HEK293 (cell line): ENCODE data around the gene ITFG2.

Experiments
- IKZF3 ChIP-seq: fragments of 450-650 bp; IDR thresholded peaks from 2 replicates; pipeline ENCODE4 v1.5.0; 2018; ENCODE audit warnings: missing biosample characterization, mild to moderate bottlenecking, missing genetic modification characterization, moderate library complexity
- ZBTB48 ChIP-seq: fragments of 450-650 bp; formaldehyde crosslinking; IDR thresholded peaks from 2 replicates; pipeline ENCODE4 v1.5.1; 2016; ENCODE audit warnings: missing biosample characterization, missing genetic modification characterization
- ZFP41 ChIP-seq: fragments of 450-650 bp; formaldehyde crosslinking; IDR thresholded peaks from 2 replicates; pipeline ENCODE4 v1.5.1; 2016; ENCODE audit warnings: missing biosample characterization, missing genetic modification characterization, borderline replicate concordance
- ZNF10 ChIP-seq: fragments of 450-650 bp; formaldehyde crosslinking; IDR thresholded peaks from 2 replicates; pipeline ENCODE4 v1.5.1; 2017; ENCODE audit warnings: missing biosample characterization, missing genetic modification characterization
- ZNF133 ChIP-seq: fragments of 450-650 bp; formaldehyde crosslinking; IDR thresholded peaks from 2 replicates; pipeline ENCODE4 v1.5.1; 2016; ENCODE audit warnings: missing biosample characterization, missing genetic modification characterization
- ZNF221 ChIP-seq: fragments of 450-650 bp; formaldehyde crosslinking; IDR thresholded peaks from 2 replicates; pipeline ENCODE4 v1.5.1; 2017; ENCODE audit warnings: missing biosample characterization, missing genetic modification characterization, borderline replicate concordance
- ZNF350 ChIP-seq: fragments of 450-650 bp; formaldehyde crosslinking; IDR thresholded peaks from 2 replicates; pipeline ENCODE4 v1.5.0; 2017; ENCODE audit warnings: missing biosample characterization, mild to moderate bottlenecking, missing genetic modification characterization
- ZNF394 ChIP-seq: fragments of 450-650 bp; formaldehyde crosslinking; IDR thresholded peaks from 2 replicates; pipeline ENCODE4 v1.5.1; 2016; ENCODE audit warnings: missing biosample characterization, missing genetic modification characterization, mild to moderate bottlenecking, moderate library complexity, borderline replicate concordance
- ZNF426 ChIP-seq: fragments of 450-650 bp; formaldehyde crosslinking; IDR thresholded peaks from 2 replicates; pipeline ENCODE4 v1.5.1; 2017; ENCODE audit warnings: missing biosample characterization, missing genetic modification characterization, mild to moderate bottlenecking, inconsistent platforms, moderate library complexity
- ZNF501 ChIP-seq: fragments of 450-650 bp; formaldehyde crosslinking; IDR thresholded peaks from 2 replicates; pipeline ENCODE4 v1.5.1; 2016; ENCODE audit warnings: missing biosample characterization, missing genetic modification characterization
- ZNF544 ChIP-seq: fragments of 450-650 bp; formaldehyde crosslinking; IDR thresholded peaks from 2 replicates; pipeline ENCODE4 v1.5.0; 2017; ENCODE audit warnings: missing biosample characterization, missing genetic modification characterization
- ZNF624 ChIP-seq: fragments of 450-650 bp; formaldehyde crosslinking; IDR thresholded peaks from 2 replicates; pipeline ENCODE4 v1.5.1; 2017; ENCODE audit warnings: missing biosample characterization, missing genetic modification characterization
- ZNF629 ChIP-seq: fragments of 450-650 bp; formaldehyde crosslinking; IDR thresholded peaks from 2 replicates; pipeline ENCODE4 v1.5.1; 2017; ENCODE audit warnings: missing biosample characterization, missing genetic modification characterization
- ZNF658 ChIP-seq: fragments of 450-650 bp; formaldehyde crosslinking; IDR thresholded peaks from 2 replicates; pipeline ENCODE4; 2016; ENCODE audit warnings: missing biosample characterization, missing genetic modification characterization
- ZNF76 ChIP-seq: fragments of 450-650 bp; formaldehyde crosslinking; IDR thresholded peaks from 2 replicates; pipeline ENCODE4; 2016; ENCODE audit warnings: low read depth, missing biosample characterization, missing genetic modification characterization, borderline replicate concordance
- TF ChIP-seq, protein P1 (sequence below): fragments of 450-650 bp; formaldehyde crosslinking; conservative IDR thresholded peaks from 2 replicates; pipeline ENCODE4 v1.5.1; 2016; ENCODE audit warnings: low read depth, missing biosample characterization, missing genetic modification characterization
- TF ChIP-seq, protein P2 (sequence below): fragments of 450-650 bp; formaldehyde crosslinking; IDR thresholded peaks from 2 replicates; pipeline ENCODE4 v1.5.1; 2017; ENCODE audit warnings: missing biosample characterization, mild to moderate bottlenecking, missing genetic modification characterization, moderate library complexity
- TF ChIP-seq, protein P3 (sequence below): fragments of 450-650 bp; formaldehyde crosslinking; IDR thresholded peaks from 2 replicates; pipeline ENCODE4 v1.5.1; 2017; ENCODE audit warnings: missing biosample characterization, missing genetic modification characterization
- TF ChIP-seq, protein P4 (sequence below): fragments of 450-650 bp; formaldehyde crosslinking; IDR thresholded peaks from 2 replicates; pipeline ENCODE4 v1.5.1; 2016; ENCODE audit warnings: missing biosample characterization, missing genetic modification characterization
- TF ChIP-seq, protein P5 (sequence below): fragments of 450-650 bp; formaldehyde crosslinking; IDR thresholded peaks from 2 replicates; pipeline ENCODE4 v1.5.1; 2016; ENCODE audit warnings: missing biosample characterization, missing genetic modification characterization
- TF ChIP-seq, protein P6 (sequence below): fragments of 450-650 bp; formaldehyde crosslinking; IDR thresholded peaks from 2 replicates; pipeline ENCODE4 v1.5.1; 2016; ENCODE audit warnings: missing biosample characterization, missing genetic modification characterization, borderline replicate concordance
- TF ChIP-seq, protein P7 (sequence below): fragments of 450-650 bp; formaldehyde crosslinking; IDR thresholded peaks from 2 replicates; pipeline ENCODE4 v1.5.1; 2016; ENCODE audit warnings: missing biosample characterization, missing genetic modification characterization
- TF ChIP-seq, protein P8 (sequence below): fragments of 450-650 bp; formaldehyde crosslinking; IDR thresholded peaks from 2 replicates; pipeline ENCODE4 v1.5.1; 2016; ENCODE audit warnings: missing biosample characterization, missing genetic modification characterization

ITFG2 gene

DNA sequence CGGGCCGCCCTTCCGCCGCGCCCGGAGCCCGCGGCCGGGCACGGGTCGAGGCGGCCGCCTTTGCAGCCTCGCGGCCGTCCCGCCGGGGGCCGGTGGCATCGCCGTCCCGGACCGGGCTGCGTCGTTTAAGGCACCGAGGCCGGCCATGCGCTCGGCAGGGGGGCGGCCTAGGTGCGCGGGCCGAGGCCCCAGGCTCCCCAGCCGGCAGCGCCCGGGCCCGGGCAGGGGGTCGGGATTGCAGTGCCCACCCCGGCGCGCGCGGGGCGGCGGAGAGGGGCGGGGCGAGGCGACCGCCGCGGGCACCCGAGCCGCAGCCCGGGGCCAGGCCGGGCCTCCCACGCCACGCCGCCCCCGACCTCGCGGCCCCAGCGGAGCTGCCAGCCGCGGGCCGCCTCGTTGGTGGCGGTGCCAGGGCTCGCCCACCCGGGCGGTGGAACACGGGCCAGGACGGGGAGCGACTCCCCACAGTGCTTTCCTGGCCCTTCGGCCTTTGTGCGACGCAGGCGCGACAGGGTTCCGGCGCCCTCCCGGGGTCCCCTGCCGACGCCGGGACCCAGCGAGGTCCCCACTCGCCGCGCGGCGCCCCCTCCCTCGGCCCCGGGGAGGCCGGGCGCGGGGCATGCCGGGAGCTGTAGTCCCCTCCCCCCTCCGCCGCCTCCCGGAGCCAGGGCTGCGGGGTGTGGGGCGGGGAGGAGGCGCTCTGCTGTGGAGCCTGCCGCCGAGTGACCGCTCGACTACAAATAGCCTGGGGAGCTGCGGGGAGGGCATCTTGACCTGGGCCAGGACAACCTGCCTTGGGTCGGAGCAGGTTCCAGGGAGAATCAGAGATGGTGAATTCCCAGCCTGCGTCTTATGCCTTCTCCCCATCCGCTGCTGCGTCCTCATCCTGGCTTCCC lies 16.9 kb upstream of the ITFG2 start (continued):
- TF ChIP-seq, protein P1, sequence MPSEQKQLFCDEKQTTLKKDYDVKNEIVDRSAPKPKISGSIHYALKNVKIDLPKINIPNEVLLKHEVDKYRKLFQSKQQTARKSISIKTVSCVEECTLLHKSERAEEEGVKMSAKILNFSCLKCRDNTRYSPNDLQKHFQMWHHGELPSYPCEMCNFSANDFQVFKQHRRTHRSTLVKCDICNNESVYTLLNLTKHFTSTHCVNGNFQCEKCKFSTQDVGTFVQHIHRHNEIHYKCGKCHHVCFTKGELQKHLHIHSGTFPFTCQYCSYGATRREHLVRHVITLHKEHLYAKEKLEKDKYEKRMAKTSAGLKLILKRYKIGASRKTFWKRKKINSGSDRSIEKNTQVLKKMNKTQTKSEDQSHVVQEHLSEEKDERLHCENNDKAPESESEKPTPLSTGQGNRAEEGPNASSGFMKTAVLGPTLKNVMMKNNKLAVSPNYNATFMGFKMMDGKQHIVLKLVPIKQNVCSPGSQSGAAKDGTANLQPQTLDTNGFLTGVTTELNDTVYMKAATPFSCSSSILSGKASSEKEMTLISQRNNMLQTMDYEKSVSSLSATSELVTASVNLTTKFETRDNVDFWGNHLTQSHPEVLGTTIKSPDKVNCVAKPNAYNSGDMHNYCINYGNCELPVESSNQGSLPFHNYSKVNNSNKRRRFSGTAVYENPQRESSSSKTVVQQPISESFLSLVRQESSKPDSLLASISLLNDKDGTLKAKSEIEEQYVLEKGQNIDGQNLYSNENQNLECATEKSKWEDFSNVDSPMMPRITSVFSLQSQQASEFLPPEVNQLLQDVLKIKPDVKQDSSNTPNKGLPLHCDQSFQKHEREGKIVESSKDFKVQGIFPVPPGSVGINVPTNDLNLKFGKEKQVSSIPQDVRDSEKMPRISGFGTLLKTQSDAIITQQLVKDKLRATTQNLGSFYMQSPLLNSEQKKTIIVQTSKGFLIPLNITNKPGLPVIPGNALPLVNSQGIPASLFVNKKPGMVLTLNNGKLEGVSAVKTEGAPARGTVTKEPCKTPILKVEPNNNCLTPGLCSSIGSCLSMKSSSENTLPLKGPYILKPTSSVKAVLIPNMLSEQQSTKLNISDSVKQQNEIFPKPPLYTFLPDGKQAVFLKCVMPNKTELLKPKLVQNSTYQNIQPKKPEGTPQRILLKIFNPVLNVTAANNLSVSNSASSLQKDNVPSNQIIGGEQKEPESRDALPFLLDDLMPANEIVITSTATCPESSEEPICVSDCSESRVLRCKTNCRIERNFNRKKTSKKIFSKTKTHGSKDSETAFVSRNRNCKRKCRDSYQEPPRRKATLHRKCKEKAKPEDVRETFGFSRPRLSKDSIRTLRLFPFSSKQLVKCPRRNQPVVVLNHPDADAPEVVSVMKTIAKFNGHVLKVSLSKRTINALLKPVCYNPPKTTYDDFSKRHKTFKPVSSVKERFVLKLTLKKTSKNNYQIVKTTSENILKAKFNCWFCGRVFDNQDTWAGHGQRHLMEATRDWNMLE: no peak
- TF ChIP-seq, protein P2, sequence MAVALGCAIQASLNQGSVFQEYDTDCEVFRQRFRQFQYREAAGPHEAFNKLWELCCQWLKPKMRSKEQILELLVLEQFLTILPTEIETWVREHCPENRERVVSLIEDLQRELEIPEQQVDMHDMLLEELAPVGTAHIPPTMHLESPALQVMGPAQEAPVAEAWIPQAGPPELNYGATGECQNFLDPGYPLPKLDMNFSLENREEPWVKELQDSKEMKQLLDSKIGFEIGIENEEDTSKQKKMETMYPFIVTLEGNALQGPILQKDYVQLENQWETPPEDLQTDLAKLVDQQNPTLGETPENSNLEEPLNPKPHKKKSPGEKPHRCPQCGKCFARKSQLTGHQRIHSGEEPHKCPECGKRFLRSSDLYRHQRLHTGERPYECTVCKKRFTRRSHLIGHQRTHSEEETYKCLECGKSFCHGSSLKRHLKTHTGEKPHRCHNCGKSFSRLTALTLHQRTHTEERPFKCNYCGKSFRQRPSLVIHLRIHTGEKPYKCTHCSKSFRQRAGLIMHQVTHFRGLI: no peak
- TF ChIP-seq ZNF426 (tag by site-specific recombination): no peak
- peak; percentile 91 for TF ChIP-seq ZNF76 (tag by site-specific recombination)
- TF ChIP-seq ZBTB48 (tag by site-specific recombination): no peak
- no peak for TF ChIP-seq ZNF544
- TF ChIP-seq ZNF658 (tag by site-specific recombination): no peak
- TF ChIP-seq ZNF10 (tag by site-specific recombination): no peak
- TF ChIP-seq, protein P3, sequence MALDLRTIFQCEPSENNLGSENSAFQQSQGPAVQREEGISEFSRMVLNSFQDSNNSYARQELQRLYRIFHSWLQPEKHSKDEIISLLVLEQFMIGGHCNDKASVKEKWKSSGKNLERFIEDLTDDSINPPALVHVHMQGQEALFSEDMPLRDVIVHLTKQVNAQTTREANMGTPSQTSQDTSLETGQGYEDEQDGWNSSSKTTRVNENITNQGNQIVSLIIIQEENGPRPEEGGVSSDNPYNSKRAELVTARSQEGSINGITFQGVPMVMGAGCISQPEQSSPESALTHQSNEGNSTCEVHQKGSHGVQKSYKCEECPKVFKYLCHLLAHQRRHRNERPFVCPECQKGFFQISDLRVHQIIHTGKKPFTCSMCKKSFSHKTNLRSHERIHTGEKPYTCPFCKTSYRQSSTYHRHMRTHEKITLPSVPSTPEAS: no peak
- TF ChIP-seq, protein P4, sequence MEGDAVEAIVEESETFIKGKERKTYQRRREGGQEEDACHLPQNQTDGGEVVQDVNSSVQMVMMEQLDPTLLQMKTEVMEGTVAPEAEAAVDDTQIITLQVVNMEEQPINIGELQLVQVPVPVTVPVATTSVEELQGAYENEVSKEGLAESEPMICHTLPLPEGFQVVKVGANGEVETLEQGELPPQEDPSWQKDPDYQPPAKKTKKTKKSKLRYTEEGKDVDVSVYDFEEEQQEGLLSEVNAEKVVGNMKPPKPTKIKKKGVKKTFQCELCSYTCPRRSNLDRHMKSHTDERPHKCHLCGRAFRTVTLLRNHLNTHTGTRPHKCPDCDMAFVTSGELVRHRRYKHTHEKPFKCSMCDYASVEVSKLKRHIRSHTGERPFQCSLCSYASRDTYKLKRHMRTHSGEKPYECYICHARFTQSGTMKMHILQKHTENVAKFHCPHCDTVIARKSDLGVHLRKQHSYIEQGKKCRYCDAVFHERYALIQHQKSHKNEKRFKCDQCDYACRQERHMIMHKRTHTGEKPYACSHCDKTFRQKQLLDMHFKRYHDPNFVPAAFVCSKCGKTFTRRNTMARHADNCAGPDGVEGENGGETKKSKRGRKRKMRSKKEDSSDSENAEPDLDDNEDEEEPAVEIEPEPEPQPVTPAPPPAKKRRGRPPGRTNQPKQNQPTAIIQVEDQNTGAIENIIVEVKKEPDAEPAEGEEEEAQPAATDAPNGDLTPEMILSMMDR (tag by site-specific recombination): no peak
- TF ChIP-seq, protein P5, sequence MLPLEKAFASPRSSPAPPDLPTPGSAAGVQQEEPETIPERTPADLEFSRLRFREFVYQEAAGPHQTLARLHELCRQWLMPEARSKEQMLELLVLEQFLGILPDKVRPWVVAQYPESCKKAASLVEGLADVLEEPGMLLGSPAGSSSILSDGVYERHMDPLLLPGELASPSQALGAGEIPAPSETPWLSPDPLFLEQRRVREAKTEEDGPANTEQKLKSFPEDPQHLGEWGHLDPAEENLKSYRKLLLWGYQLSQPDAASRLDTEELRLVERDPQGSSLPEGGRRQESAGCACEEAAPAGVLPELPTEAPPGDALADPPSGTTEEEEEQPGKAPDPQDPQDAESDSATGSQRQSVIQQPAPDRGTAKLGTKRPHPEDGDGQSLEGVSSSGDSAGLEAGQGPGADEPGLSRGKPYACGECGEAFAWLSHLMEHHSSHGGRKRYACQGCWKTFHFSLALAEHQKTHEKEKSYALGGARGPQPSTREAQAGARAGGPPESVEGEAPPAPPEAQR (tag by site-specific recombination): no peak
- TF ChIP-seq ZNF350 (tag by site-specific recombination): no peak
- TF ChIP-seq, protein P6, sequence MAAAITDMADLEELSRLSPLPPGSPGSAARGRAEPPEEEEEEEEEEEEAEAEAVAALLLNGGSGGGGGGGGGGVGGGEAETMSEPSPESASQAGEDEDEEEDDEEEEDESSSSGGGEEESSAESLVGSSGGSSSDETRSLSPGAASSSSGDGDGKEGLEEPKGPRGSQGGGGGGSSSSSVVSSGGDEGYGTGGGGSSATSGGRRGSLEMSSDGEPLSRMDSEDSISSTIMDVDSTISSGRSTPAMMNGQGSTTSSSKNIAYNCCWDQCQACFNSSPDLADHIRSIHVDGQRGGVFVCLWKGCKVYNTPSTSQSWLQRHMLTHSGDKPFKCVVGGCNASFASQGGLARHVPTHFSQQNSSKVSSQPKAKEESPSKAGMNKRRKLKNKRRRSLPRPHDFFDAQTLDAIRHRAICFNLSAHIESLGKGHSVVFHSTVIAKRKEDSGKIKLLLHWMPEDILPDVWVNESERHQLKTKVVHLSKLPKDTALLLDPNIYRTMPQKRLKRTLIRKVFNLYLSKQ (tag by site-specific recombination): no peak
- no peak for TF ChIP-seq ZNF394 (tag by site-specific recombination)
- TF ChIP-seq, protein P7, sequence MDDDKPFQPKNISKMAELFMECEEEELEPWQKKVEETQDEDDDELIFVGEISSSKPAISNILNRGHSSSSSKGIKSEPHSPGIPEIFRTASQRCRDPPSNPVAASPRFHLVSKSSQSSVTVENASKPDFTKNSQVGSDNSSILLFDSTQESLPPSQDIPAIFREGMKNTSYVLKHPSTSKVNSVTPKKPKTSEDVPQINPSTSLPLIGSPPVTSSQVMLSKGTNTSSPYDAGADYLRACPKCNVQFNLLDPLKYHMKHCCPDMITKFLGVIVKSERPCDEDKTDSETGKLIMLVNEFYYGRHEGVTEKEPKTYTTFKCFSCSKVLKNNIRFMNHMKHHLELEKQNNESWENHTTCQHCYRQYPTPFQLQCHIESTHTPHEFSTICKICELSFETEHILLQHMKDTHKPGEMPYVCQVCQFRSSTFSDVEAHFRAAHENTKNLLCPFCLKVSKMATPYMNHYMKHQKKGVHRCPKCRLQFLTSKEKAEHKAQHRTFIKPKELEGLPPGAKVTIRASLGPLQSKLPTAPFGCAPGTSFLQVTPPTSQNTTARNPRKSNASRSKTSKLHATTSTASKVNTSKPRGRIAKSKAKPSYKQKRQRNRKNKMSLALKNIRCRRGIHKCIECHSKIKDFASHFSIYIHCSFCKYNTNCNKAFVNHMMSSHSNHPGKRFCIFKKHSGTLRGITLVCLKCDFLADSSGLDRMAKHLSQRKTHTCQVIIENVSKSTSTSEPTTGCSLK: no peak
- no peak for TF ChIP-seq ZNF624 (tag by site-specific recombination)
- no peak for TF ChIP-seq IKZF3 (tag by site-specific recombination)
- TF ChIP-seq ZNF221 (tag by site-specific recombination): no peak
- no peak for TF ChIP-seq ZFP41 (tag by site-specific recombination)
- TF ChIP-seq ZNF501: 0 out of 2 replicates have a peak, but pooled peaks have one; percentile 52
- TF ChIP-seq, protein P8, sequence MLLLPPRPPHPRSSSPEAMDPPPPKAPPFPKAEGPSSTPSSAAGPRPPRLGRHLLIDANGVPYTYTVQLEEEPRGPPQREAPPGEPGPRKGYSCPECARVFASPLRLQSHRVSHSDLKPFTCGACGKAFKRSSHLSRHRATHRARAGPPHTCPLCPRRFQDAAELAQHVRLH (tag by site-specific recombination): no peak
- TF ChIP-seq ZNF133 (tag by site-specific recombination): no peak
- peak; percentile 42; the same call in 1 of the 2 replicates for TF ChIP-seq ZNF629
